T-helper 2 cell (primary cell): ENCODE measurements around the gene SOX5.
"Not testable (repeated sequence)": the region's sequence is repeated elsewhere in the genome, so short reads cannot be mapped to it uniquely, and the experiment has no call there.

Source experiments
- DNase-seq, 5 experiments: peaks; one replicate each; pipeline versions ENCODE4 v3.0.0 to v3.0.0-alpha.2; 2012 to 2022

The SOX5 gene

GRCh38 chr12:23830210-23830609, 119.3 kb downstream of the SOX5 start:
- no peak for DNase-seq

- DNase-seq, result no peak
These were observed 122.1 kb downstream of the SOX5 start for GRCh38 chr12:23827353-23827752.

GRCh38 chr12:23825124-23825523, 124.3 kb downstream of the SOX5 start:
- DNase-seq, result not testable (repeated sequence)

- no peak for DNase-seq
These were observed 125.1 kb downstream of the SOX5 start for GRCh38 chr12:23824358-23824757.

- not testable (repeated sequence) for DNase-seq
These were observed 126.6 kb downstream of the SOX5 start for GRCh38 chr12:23822883-23823282.

GRCh38 chr12:23817345-23817744, 132.1 kb downstream of the SOX5 start:
- DNase-seq, result no peak

- DNase-seq, result no peak
These were observed 133.0 kb downstream of the SOX5 start for GRCh38 chr12:23816394-23816851.

- DNase-seq, result no peak
These were observed 133.7 kb downstream of the SOX5 start for GRCh38 chr12:23815810-23816209.

GRCh38 chr12:23813206-23813605, 136.3 kb downstream of the SOX5 start:
- DNase-seq, result no peak

- DNase-seq, result no peak
These were observed 139.1 kb downstream of the SOX5 start for GRCh38 chr12:23810329-23810902.

- DNase-seq, result no peak
These were observed 145.9 kb downstream of the SOX5 start for GRCh38 chr12:23803540-23803939.

- DNase-seq, result no peak
These were observed 154.0 kb downstream of the SOX5 start for GRCh38 chr12:23795494-23795893.

GRCh38 chr12:23781118-23781517, 168.4 kb downstream of the SOX5 start:
- no peak for DNase-seq

GRCh38 chr12:23775208-23775607, 174.3 kb downstream of the SOX5 start:
- DNase-seq, result no peak

- DNase-seq, result no peak
These were observed 178.1 kb downstream of the SOX5 start for GRCh38 chr12:23771240-23771949.

- DNase-seq, result no peak
These were observed 179.1 kb downstream of the SOX5 start for GRCh38 chr12:23770202-23770938.

GRCh38 chr12:23767834-23768233, 181.6 kb downstream of the SOX5 start:
- DNase-seq, result no peak

- DNase-seq, result no peak
These were observed 185.7 kb downstream of the SOX5 start for GRCh38 chr12:23763724-23764123.

- DNase-seq, result no peak
These were observed 189.0 kb downstream of the SOX5 start for GRCh38 chr12:23760495-23760894.

- DNase-seq, result no peak
These were observed 190.9 kb downstream of the SOX5 start for GRCh38 chr12:23758608-23759007.

- no peak for DNase-seq
These were observed 191.9 kb downstream of the SOX5 start for GRCh38 chr12:23757541-23757962.

GRCh38 chr12:23756416-23756815, 193.1 kb downstream of the SOX5 start:
- DNase-seq, result no peak

- DNase-seq, result no peak
These were observed 195.7 kb downstream of the SOX5 start for GRCh38 chr12:23753628-23754365.
